Muscle of arm (tissue), 12 donors: ENCODE results near the gene FARP1. TPM values are rescaled to one million over a fixed set of nuclear protein-coding genes. Genes with fewer than 3 reads are reported as not detected.

ENCODE experiments used
- DNase-seq: peaks from one replicate; pipeline ENCODE4 v3.0.0-alpha.2; 2013
- polyA plus RNA-seq, 12 donors: library from polyadenylated mRNA; unstranded; fragments of 120-200 nt; gene quantifications; one replicate each; pipeline ENCODE4 v1.2.1, GENCODE V29; 2013; ENCODE audit not compliant: insufficient read length in 12 of 12

FARP1 gene
- polyA plus RNA-seq, 12 donors = 67.3 to 111 (median 73.0) TPM; not detected in 1

DNA sequence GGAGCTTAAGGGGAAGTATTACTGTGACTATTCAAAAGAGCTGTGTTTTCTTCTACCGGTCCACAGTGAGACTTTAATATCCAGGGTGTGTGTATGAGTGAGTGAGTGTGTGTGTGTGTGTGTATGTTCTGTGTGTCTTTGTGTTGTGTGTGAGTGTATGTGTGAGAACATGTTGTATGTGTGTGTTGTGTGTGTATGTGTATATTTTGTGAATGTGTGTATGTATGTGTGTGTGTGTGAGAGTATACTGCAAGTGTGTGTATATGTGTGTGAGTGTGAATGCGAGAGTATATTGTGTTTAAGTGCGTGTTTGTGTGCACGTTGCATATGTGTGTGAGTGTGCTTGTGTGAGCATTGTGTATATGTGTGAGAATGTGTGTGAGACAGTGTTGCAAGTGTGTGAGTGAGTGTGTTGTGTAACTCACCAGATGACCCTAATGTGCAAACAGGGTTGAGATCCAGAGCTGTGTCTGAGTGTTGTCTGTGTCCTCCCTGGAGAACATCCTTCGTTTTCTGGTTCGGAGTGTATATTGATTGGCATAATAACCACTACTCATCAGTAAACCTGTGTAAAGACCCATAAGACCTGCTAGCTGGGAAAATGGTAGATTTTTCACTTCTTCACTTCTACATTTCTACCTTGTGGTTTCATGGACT, 135.3 kb downstream of the FARP1 start:
- no peak for DNase-seq

DNA sequence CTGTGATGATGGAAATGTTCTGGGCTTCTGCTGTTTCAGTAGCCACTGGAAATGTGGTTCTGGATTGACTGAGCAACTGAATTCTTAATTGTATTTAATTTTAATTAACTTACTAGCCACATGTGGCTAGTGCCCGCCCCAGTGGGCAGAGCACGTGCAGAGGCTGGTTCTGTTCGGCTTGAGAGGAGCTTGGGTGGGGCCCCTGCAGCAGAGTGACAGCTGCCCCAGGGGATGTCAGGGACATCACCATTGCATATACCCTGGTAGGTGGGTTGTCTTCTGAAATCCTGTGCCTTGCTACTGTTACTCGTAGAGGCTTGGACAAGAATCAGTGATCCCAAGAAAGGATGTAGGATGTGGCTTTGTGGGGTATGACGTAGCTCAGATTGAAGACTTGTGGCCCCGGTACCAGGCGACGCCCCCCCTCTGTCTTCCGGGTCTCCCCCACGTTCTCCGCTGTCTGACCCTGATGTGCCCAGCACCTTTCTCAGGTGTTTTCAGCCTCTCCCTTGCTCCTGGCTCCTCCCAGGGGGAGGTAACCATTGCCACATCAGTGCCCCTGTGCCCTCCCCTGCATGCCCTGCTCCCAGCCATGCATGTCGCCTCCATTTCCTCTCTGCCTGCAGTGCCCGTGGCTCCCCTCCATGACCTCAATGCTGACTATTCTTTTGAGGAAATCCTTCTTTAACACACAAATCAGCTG, 136.7 kb downstream of the FARP1 start:
- no peak for DNase-seq

DNA sequence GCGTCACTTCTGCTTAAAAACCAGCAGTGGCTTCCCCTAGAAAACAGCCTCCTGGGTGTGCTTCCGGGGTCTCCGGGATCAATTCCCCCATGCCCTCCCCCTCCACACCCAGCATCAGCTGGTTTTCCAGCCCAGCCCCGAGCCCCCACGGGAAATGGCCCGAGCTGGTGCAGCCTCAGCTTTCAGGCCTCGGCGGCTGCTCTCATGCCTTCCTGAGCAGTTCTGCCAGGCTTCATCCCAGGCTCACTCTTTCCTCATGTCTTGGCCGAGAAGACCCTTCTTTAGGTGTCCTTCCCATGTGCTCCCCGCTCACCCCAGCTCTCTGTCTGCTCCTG, 137.2 kb downstream of the FARP1 start:
- no peak for DNase-seq

DNA sequence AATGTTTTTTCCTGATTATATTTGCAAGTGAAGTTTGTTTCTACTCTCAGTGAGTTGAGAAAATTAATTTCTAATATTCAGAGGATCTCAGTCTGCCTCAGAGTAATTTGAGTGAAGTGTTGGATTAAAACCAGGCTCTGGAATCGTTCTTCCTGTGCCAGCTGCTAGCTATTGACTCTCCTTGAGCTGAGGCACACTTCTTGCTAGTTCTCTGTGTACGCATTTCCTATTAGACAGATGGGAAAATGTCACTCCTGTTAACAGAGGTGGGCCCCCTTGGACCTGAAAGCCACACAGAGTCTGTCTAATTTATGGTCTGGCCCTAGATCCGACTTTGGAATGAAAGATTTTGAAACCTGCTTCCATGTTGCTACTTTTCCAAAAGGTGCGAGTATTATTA, 141.8 kb downstream of the FARP1 start:
- DNase-seq = no peak

DNA sequence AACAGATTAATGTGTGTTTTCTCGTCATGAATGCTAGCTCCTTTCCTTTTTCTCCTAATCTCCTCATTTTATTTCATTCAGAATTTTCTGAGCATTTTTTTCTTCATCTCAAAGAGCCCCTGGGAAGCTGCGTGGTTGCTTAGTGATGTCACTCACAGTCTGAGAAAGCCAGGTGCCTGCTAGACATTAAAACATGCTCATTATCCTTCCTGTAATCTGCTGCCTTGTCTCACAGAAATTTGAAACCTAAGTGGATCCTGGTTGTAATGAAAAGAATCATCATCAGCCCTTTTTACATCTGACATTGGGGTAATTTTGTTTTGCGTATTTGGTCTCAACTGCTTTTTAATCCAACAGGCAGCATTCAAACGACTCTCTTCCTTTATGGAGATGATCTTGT, 142.4 kb downstream of the FARP1 start:
- DNase-seq = no peak

DNA sequence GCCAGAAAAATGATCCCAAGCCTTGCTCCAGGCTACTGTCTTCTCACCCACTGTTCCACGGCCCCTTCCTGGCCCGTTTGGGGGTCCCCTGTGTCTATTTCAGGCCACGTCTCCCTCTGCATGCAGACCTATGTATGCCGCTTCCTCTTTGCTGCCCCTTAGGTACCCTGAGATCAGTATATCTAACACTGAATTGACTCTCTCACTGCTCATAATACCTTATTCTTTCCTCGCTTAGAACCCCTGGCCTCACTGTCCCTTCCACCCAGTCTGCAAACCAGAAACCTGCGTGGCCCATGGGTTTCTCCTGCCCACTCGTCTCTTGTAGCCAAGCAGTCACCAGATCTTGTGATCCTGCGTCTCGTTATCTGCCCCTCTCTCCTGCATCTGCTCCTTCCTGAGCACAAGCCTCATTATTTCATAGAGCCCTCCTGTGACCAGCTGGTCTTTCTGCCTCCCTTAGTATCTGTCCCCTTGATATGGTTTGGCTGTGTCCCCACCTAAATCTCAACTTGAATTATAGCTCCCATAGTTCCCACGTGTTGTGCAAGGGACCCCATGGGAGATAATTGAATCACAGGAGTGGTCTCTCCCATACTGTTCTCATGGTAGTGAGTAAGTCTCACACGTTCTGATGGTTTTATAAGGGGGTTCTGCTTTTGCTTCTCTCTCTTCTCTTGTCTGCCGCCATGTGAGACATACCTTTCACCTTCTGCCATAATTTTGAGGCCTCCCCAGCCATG, 143.1 kb downstream of the FARP1 start:
- DNase-seq = no peak

DNA sequence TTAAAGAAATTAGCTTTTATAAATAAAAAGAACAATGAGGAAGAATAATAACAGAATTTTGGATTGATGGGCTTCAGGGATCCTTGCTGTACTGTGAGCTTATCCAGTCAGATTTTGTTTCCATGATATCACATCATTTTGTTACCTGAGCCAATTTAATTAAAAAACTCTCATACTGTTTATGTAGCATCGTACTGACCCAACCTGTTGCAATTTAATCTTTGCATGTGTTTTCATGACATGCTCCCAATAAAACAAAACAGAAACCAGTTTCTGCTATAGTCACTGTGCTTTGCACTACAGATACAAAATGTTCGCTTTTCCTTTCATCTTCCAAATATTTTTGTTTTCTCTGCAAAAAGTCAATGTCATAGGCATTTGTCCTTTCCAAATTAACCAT, 143.9 kb downstream of the FARP1 start:
- no peak for DNase-seq

DNA sequence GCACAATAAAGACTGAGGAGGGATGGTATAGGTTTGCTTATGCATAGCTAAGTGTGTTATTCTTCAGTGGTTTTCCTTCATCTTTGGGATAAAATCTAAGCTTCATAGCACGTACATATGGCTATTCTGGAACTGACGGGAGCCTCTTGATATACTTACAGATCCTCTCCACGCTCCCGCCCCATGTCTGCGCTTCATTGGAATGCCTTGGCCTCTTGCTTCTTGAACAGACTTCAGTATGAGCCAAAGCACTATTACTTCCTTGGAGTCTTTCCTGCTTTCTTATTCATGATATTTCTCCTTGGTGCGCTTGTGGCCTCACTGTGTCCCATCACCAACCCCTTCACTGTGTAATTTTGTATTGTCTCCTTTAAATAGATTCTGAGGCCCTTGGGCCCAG, 145.3 kb downstream of the FARP1 start:
- no peak for DNase-seq

DNA sequence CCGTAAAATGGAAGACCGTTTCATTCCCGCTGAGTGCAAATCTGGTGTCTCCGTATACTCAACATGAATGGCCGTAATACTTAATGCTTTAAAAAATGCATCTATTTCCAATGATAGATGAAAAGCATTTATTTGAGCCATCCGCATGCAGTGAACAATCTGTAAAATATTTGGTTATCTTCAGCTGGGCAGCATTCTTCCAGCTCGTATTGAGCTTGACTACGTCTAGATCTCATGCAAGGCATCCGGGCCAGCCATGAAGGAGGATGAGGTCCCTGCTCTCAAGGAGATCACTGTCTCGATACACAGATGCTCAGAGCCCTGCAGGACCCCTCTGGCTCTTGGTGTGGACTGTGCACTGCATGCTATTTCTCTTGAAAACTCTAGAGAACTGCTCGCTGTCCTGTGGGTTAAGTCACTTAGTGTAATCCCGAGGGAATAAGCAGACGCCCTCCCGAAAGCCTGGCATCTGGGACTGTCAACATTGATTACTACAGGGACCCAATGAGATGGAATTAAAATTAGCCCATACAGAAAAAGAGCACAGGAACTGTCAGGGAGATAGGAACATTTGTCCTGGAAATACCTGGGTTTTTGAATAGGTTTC, 146.5 kb downstream of the FARP1 start:
- no peak for DNase-seq

DNA sequence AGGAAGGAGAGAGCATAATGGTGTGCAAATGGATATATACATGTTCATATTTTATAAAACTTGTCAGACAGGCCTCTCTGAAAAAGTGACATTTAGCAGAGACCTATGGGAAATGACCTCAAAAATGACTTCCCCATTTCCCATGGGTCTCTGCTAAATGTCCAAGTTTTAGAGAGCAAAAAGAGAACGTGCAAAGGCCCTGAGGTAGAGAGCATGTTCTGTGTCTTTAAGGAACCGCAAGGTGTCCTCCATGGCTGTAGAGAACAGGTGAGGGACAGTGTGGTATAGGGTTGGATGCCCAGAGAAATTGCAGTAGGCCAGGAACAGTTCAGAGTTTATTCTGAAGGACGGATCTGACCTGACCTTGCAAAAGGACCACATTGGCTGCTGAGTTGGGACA, 147.4 kb downstream of the FARP1 start:
- no peak for DNase-seq

DNA sequence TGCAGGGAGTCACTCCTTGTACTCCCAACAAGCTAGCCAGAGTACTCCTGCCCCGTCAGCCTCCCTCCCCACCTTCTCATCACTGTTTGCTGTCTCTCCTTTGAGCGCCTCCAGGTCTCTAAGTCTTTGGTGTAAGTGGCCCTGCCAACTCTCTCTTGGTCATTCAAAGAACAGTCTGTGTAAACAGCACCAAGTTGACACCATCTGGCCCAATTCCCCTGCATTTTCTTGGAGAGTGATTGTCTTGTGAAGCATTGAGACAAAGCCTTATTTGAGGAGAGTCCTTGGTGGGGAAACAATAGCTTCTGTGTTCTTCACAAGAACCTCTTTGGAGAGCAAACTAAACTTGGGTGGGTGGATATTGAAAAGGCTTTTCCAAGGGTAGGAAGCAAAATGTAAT, 148.8 kb downstream of the FARP1 start:
- no peak for DNase-seq

DNA sequence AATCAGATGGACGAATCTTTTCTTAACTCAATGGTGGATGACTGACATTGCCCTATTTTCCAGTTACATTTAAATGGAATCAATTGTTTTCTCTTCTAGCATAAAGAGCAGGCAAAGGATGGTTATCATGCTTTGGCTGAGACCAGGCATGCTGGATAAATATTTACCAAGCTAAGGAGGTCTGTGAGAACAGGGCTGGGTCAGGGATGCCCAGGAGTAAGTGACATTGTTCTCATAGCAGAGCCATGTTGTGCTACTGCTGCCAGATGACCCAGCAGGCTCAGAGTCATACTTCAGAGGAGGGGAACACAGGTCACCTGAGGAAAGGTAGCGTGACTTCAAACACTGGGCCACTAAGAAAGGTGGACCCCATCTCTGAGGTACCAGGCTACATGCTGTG, 150.2 kb downstream of the FARP1 start:
- no peak for DNase-seq

DNA sequence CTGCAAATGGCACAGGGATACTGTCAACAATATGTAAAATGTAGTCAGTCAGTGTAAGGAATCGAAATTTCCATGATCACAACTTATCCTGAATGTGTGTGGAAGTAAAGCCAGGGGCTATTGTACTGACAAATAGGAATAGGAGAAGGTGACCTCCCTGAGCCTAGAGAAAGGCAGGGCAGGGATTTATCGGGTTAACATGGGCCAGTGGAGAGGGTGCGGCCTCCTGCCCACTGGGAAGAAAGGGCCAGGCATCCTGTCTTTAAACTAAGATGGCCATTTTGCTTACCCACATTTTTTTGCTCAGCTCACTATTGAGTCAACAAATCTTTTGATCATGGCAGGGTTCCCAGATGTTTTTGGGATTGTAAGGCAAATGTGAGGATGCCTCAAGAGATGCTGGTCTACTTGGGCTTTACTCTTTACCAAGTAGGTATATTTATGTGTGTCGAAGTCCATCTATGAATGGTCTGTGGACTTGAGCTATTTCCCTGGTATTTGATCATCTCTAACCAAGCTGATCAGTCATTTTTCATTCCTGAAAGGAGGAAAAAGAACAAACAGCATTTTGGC, 150.8 kb downstream of the FARP1 start:
- no peak for DNase-seq

DNA sequence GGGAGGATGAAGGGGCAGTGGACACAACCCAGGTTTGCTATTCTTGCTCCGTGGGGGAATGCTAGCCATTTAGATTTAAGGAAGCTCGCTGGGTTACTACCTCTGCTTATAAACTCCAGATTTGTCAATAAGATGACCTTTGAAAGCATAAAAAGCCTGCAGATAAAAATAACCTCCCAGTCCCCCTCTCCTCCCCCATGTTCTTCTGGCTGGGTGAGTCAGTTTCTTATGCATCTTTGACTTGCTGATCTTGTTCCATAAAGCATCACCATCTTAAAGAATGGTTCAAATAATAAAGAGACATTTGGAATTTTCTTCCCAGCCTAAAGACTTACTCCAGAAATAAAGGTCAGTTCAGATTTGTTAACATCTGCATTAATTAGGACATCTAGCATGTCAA, 152.5 kb downstream of the FARP1 start:
- DNase-seq = no peak

DNA sequence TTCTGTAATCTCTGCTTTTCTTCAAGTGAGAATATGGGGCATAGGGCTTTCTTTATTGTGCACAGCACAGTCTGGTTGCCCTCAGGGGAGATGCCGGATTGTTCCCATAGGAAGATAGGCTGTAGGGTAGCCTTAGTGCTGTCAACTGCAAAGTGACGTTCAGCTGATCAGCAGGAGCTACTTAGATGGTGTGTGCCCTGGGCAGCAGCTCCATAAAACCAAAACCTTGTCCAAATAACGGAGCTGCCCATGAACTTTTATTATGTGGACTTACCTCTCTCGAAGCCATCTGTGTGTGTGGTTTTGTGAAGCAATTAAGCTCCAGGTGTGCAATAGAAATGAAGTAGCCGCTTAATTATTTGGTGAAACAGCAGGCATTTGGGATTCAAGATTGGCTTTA, 154.2 kb downstream of the FARP1 start:
- DNase-seq = no peak

DNA sequence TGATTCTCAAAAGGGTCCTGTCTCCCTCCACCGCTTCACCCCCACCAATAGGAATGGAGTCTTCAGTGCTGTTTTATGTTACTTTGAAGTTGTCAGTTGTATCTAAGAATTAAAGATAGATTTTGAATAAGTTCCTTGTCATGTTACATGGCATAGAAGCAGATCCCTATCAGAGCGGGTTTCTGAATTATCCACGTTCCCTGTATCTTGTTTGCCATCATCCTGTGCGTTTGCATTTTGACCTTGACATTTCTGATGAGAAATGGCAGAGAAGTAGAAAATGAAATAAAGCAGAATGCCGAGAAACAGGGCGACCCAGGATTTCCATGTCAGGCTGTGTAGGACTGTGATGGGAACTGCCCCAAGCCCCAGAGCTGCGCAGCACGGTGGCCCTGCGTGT, 154.9 kb downstream of the FARP1 start:
- no peak for DNase-seq

DNA sequence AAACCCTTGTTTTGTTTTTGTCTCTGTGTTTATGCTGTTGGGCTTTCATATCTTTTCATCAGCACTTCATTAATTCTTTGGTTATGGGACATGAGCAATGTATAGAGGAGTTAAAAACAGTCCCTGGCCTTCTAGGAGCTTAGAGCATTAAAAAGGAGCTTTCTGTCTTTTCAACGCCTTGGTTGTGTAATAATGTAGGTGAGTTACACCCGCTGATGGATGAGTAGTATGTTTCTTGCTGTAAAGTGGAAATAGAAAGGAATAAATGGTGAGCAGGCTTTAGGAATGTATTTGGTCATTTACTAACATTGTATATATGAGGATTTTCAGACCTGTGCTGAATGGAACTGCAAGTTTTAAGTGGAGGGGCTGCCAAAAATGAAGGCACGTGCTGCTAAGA, 155.7 kb downstream of the FARP1 start:
- no peak for DNase-seq

DNA sequence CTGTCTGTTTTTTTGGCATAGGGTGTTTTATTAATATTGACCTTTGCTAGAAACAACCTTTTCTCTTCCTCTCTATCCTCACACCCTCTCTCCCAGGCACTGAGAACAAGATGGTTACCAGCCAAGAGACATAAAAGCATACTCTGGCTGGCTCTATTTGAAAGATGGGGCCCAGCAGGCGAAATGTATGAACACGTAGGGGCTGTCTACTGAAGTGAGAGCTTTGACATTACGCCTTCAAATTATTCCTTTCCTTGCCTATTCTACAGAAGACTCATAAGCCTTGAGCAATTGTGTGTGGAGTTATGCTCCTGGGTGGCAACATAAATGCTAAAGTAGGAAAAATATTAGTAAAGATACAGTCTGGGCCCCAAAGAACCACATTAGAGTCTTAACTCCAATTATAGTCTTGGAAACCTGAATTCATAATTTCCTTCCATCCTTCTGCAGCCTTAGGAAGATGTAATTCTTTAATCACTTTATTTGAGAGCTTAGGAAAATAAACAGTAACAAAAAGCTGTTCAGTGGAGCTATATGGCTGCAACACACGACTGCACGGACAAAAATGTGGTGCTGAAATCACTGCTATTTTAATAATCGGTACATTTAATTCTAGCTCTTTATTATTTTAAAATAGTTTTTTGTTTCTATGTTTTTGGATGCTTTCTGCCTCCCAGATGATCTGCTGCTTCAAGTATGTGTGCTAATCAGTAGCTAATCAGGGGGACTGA, 156.5 kb downstream of the FARP1 start:
- no peak for DNase-seq

DNA sequence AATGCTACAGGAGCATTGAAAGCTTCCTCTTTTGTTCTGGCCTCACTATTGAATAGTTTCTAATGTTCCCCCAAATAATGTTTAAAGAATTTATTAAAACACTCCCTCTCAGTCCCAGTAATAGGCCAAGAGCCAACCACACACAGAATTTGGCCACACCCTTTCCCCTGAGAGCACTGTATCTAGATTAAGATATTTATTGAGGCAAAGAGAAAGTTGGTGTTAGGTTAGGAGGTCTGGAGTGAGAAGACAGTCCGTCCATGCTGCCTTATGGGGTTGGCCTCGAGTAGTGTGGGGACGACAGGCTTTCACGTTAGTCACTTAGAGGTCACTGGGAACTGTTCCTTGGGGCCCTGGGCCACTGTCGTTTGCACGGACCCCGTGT, 157.1 kb downstream of the FARP1 start:
- no peak for DNase-seq

DNA sequence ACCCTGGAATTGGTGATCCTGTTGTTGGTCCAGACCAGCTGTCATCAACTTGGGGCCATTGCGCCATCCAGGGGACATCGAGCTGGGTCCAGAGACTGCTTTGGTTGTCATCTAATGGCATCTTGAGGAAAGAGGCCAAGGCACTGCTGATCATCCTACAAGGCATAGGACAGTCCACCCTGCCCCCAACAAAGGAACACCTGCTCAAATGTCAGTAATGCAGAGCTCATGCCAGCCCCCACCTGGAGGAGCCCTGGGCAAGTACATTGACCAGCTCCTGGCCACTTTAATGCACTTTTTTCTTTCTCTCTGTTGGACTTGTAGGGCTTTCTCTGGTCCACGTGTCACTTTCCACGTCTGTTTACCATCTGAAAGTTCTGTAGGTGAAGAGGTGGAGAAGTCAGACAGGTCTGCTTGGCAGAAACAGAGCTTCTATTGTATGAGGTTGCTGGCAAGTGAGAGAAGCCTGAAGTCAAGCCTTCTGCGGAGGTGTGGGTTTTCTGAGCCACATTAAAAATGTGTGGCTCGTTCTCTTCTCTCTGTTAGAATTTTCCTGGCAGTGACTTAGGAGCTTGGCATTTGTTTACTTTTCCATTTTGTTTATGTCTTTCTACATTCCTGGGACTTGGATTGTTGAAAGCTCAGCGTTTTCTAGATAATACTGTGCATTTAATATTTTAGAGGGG, 158.2 kb downstream of the FARP1 start:
- no peak for DNase-seq

DNA sequence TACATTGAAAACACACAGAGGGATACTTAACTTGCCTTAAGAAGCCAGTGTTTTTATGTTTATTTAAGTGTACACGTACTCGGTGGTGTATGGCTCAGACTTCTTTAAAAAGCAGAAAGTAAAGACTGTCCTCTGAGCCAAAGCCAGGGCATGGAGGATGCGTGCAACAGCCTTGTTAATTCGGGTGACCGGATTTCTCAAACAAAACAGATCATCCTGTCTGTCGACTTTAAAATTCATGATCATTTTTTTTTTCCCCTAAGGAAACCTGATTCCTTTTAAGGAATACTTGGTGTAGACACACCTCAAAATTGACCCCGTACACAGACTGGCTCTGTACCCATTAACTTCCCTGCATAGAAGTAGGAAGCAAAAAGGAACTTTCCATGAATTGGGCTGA, 158.8 kb downstream of the FARP1 start:
- DNase-seq = no peak
